GM18873 (cell line): ENCODE results near the gene TTC31.

Experiments used
- ATAC-seq: cut with Tn5 transposase; IDR thresholded peaks from one replicate; pipeline ENCODE4 v1.9.1; 2021; ENCODE audit warnings: mild to moderate bottlenecking, moderate library complexity, moderate number of reproducible peaks; ENCODE audit not compliant: unreplicated experiment, low FRiP score

The TTC31 gene

GRCh38 chr2:74524005-74524404 lies 41.1 kb downstream of the TTC31 start:
- ATAC-seq = no peak

- ATAC-seq = no peak
Measured at GRCh38 chr2:74524955-74525716, 42.3 kb downstream of the TTC31 start.

- ATAC-seq = no peak
Measured at GRCh38 chr2:74525717-74526648, 43.1 kb downstream of the TTC31 start, which contains the start of gene DQX1. Gene DQX1, minus strand, starts transcription at chr2:74526231. Its CDS starts 502 bp downstream, at chr2:74525729.

GRCh38 chr2:74526649-74527230 lies 43.9 kb downstream of the TTC31 start:
- ATAC-seq = no peak

GRCh38 chr2:74527741-74528140 lies 44.9 kb downstream of the TTC31 start:
- ATAC-seq = no peak

- peak; percentile 7 for ATAC-seq
Measured at GRCh38 chr2:74528600-74529356, 45.9 kb downstream of the TTC31 start.

GRCh38 chr2:74529357-74530238 lies 46.7 kb downstream of the TTC31 start, which contains the start of the genes AUP1 and HTRA2:
Gene AUP1, minus strand, starts transcription at chr2:74529706. Its CDS starts 77 bp downstream, at chr2:74529629.
Gene HTRA2, plus strand, starts transcription at chr2:74529933. Its CDS starts 74 bp downstream, at chr2:74530007.
- peak; percentile 68 for ATAC-seq

- ATAC-seq = peak; percentile 25
Measured at GRCh38 chr2:74530239-74531187, 47.6 kb downstream of the TTC31 start.

GRCh38 chr2:74531666-74532065 lies 48.8 kb downstream of the TTC31 start:
- no peak for ATAC-seq

- no peak for ATAC-seq
Measured at GRCh38 chr2:74532222-74532621, 49.3 kb downstream of the TTC31 start.

GRCh38 chr2:74533464-74533863 lies 50.6 kb downstream of the TTC31 start:
- ATAC-seq = no peak

- no peak for ATAC-seq
Measured at GRCh38 chr2:74534411-74534810, 51.5 kb downstream of the TTC31 start.

- ATAC-seq = no peak
Measured at GRCh38 chr2:74535440-74535965, 52.6 kb downstream of the TTC31 start.

- no peak for ATAC-seq
Measured at GRCh38 chr2:74536166-74536950, 53.5 kb downstream of the TTC31 start.

GRCh38 chr2:74537140-74537539 lies 54.3 kb downstream of the TTC31 start:
- ATAC-seq = no peak

GRCh38 chr2:74538881-74539339 lies 56.0 kb downstream of the TTC31 start:
- no peak for ATAC-seq

GRCh38 chr2:74540291-74540690 lies 57.4 kb downstream of the TTC31 start:
- ATAC-seq = no peak
